ENCODE measurements around the gene CRB3.

DNA sequence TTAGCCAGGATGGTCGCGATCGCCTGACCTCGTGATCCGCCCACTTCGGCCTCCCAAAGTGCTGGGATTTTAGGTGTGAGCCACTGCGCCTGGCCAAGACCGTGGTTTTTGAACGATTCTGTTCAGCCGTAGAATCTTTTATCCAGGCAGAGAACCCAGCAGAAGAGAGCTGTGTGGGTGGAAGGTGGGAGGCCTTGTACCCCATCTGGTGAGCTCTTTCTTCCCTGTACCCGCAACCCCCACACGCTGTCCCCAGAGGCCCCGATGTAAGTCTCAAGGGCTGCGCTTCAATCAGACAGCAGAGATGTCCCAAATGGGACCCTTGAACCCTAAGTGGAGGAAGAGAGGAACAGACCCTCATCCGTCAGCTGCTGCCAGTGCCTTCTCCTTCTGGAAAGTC is 8.1 kb upstream of the CRB3 start:
- TF ChIP-seq EZH2 (IDR thresholded peaks at IDR 0.05; ENCODE audit: low read depth, low read length, severe bottlenecking) (no peak), JUND (IDR thresholded peaks at IDR 0.05; ENCODE audit: low read length) (no peak), SIN3A (conservative IDR thresholded peaks at IDR 0.05 in 1 of 2, IDR thresholded peaks at IDR 0.05 in 1 of 2; ENCODE audit: low read depth in 1 of 2, low read length in 2 of 2) (no peak), CEBPB (IDR thresholded peaks at IDR 0.05; ENCODE audit: low read depth, low read length) (no peak)
- TF ChIP-seq, protein P1, sequence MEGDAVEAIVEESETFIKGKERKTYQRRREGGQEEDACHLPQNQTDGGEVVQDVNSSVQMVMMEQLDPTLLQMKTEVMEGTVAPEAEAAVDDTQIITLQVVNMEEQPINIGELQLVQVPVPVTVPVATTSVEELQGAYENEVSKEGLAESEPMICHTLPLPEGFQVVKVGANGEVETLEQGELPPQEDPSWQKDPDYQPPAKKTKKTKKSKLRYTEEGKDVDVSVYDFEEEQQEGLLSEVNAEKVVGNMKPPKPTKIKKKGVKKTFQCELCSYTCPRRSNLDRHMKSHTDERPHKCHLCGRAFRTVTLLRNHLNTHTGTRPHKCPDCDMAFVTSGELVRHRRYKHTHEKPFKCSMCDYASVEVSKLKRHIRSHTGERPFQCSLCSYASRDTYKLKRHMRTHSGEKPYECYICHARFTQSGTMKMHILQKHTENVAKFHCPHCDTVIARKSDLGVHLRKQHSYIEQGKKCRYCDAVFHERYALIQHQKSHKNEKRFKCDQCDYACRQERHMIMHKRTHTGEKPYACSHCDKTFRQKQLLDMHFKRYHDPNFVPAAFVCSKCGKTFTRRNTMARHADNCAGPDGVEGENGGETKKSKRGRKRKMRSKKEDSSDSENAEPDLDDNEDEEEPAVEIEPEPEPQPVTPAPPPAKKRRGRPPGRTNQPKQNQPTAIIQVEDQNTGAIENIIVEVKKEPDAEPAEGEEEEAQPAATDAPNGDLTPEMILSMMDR (IDR thresholded peaks at IDR 0.05; ENCODE audit: control extremely low read depth in 1 of 3, insufficient read depth in 1 of 3, low read depth in 1 of 3, low read length in 3 of 3) = no peak
- TF ChIP-seq, protein P2, sequence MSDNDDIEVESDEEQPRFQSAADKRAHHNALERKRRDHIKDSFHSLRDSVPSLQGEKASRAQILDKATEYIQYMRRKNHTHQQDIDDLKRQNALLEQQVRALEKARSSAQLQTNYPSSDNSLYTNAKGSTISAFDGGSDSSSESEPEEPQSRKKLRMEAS (IDR thresholded peaks at IDR 0.05) = no peak

Measured in H1 (cell line).